GM13977 (cell line): Measurements from ENCODE around the gene URGCP.
A peak's percentile ranks its signal among the peaks of the same experiment; 100 is the strongest.

ENCODE experiments used
- DNase-seq: peaks from one replicate; pipeline ENCODE4 v3.0.0; 2012; ENCODE audit warnings: low spot score
- in situ Hi-C: fragments of 300-500 bp; cut with MboI; formaldehyde crosslinking; loops from one replicate; pipeline ENCODE4 v1.12.0; 2022; ENCODE audit warnings: low sequenced_read_pairs, low pct_unique_long_range_greater_than_20kb, mixed read lengths, inconsistent platforms; ENCODE audit not compliant: unreplicated experiment
- TF ChIP-seq, protein P1 (sequence below): IDR thresholded peaks from 2 replicates; pipeline ENCODE4 v1.5.1; 2012; ENCODE audit warnings: mild to moderate bottlenecking, control low read depth; ENCODE audit not compliant: insufficient read depth; ENCODE audit errors: extremely low read depth, missing control alignments

Gene URGCP

DNA sequence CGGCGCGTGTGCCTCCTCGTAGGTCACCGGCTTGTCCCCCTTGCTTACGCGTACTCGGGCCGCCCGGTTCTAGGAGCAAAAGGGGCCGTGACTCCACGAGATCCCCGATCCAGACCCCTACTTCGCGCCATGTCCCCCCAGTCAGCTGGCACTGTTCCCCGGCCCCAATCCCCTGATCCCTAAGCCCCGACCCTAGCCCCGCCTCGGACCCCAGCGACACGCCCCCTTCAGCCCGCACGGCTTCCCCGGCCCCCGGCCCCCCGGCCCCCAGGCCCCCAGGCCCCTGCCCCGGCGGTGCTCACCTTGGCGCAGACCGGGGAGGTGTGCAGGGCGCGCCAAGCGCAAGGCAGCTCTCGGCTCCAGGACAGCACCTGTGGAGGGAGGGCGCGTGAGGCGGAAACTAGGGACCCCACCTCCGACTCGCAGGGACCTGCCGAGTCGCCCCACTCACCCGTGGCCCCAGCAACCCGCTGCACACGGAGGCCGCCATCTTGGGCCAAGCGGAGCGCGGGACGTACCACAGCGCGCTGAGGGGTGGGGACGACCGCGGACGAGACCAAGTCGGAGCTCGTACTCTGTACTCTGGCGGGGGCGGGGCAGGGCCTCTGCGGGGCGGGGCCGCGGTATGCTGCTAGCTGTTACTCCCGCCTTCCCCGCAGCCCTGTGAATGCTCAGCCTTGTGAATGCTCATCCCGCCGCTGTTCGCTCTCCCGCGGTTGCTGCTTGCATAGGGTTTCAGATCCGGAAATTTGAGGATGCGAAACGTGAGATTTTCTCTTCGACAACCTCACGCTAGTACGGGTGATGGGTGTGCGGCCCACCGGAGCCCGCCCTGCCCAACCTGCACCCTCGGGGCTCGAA, 37.2 kb downstream of the URGCP start, which contains the start of gene MRPS24:
Gene MRPS24, minus strand, starts transcription at position 512 of the 861 bp plus-strand sequence. Its CDS starts 22 bp downstream, at position 490.
- TF ChIP-seq, protein P1, sequence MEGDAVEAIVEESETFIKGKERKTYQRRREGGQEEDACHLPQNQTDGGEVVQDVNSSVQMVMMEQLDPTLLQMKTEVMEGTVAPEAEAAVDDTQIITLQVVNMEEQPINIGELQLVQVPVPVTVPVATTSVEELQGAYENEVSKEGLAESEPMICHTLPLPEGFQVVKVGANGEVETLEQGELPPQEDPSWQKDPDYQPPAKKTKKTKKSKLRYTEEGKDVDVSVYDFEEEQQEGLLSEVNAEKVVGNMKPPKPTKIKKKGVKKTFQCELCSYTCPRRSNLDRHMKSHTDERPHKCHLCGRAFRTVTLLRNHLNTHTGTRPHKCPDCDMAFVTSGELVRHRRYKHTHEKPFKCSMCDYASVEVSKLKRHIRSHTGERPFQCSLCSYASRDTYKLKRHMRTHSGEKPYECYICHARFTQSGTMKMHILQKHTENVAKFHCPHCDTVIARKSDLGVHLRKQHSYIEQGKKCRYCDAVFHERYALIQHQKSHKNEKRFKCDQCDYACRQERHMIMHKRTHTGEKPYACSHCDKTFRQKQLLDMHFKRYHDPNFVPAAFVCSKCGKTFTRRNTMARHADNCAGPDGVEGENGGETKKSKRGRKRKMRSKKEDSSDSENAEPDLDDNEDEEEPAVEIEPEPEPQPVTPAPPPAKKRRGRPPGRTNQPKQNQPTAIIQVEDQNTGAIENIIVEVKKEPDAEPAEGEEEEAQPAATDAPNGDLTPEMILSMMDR: no peak
- DNase-seq: peak; percentile 98
- in situ Hi-C loops: no loop called here

GRCh38 chr7:43868681-43869005, 37.8 kb downstream of the URGCP start:
- DNase-seq: no peak
- TF ChIP-seq, protein P1: no peak
- in situ Hi-C loops: no loop called here

DNA sequence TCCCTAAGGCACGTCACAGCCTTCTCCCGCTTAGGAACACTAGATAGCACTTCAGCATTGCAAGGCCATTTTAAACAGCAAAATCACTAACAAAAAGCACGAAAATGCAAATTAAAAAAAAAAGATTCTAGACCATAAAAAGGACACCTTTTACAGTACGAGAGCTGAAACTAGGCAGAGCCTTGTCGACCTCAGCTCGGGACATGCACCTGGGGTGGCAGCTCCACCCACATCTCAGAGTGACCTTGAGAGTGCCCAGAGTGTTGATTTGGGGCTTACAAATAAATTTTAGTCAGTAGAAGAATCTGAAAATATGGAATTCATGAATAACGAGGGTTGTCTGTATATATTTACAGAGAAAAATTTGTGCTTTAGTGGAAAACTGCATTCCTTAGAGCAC, 38.2 kb downstream of the URGCP start:
- TF ChIP-seq, protein P1: no peak
- no peak for DNase-seq
- in situ Hi-C loops: no loop called here

GRCh38 chr7:43865277-43865676, 41.1 kb downstream of the URGCP start:
- in situ Hi-C loops: no loop called here
- TF ChIP-seq, protein P1: no peak

GRCh38 chr7:43864126-43864525, 42.3 kb downstream of the URGCP start:
- in situ Hi-C loops: no loop called here
- TF ChIP-seq, protein P1: no peak

More at GRCh38 chr7:43865277-43865676, 41.1 kb downstream of the URGCP start:
- no peak for DNase-seq

GRCh38 chr7:43856996-43857395, 49.4 kb downstream of the URGCP start:
- in situ Hi-C loops: no loop called here
- DNase-seq: no peak

More at GRCh38 chr7:43864126-43864525, 42.3 kb downstream of the URGCP start:
- no peak for DNase-seq

More at GRCh38 chr7:43856996-43857395, 49.4 kb downstream of the URGCP start:
- TF ChIP-seq, protein P1: no peak
